DMS 273 treated with DMSO at 0.1 percent for 48 hours (cell line): ENCODE results near the gene PDXK.
"Not testable (repeated sequence)": the region's sequence is repeated elsewhere in the genome, so short reads cannot be mapped to it uniquely, and the experiment has no call there.

ENCODE experiments used
- DNase-seq: peaks from one replicate; lab custom pipeline; 2025; lab: John Stamatoyannopoulos, UW

Gene PDXK

GRCh38 chr21:43697758-43698643 lies 20.9 kb upstream of the PDXK start:
- DNase-seq: no peak

- not testable (repeated sequence) for DNase-seq
Measured at GRCh38 chr21:43699492-43699777, 19.5 kb upstream of the PDXK start.

- DNase-seq: no peak
Measured at GRCh38 chr21:43699933-43700599, 18.9 kb upstream of the PDXK start.

GRCh38 chr21:43701936-43702784 lies 16.8 kb upstream of the PDXK start:
- DNase-seq: no peak

GRCh38 chr21:43702785-43703034 lies 16.2 kb upstream of the PDXK start:
- DNase-seq: no peak

- DNase-seq: no peak
Measured at GRCh38 chr21:43703035-43703880, 15.7 kb upstream of the PDXK start.

GRCh38 chr21:43707462-43707861 lies 11.5 kb upstream of the PDXK start:
- no peak for DNase-seq

GRCh38 chr21:43708745-43709381 lies 10.1 kb upstream of the PDXK start:
- no peak for DNase-seq

- no peak for DNase-seq
Measured at GRCh38 chr21:43712268-43712942, 6.5 kb upstream of the PDXK start.

- DNase-seq: not testable (repeated sequence)
Measured at GRCh38 chr21:43713123-43713522, 5.8 kb upstream of the PDXK start.

GRCh38 chr21:43716376-43717165 lies 2.4 kb upstream of the PDXK start:
- DNase-seq: no peak

- DNase-seq: no peak
Measured at GRCh38 chr21:43717166-43717853, 1.6 kb upstream of the PDXK start.

GRCh38 chr21:43717967-43718871 lies 710 bp upstream of the PDXK start:
- no peak for DNase-seq

GRCh38 chr21:43719748-43720538 lies 1.0 kb downstream of the PDXK start:
- no peak for DNase-seq

- DNase-seq: no peak
Measured at GRCh38 chr21:43720539-43721166, 1.7 kb downstream of the PDXK start.

GRCh38 chr21:43721206-43721605 lies 2.3 kb downstream of the PDXK start:
- DNase-seq: no peak

- no peak for DNase-seq
Measured at GRCh38 chr21:43721939-43722338, 3.0 kb downstream of the PDXK start.
